HL-60 (cell line): ENCODE measurements around the gene TMEM151A.

Source experiments
- DNase-seq, 2 experiments: peaks; one replicate each; pipeline ENCODE4 v3.0.0-alpha.2; 2010 to 2020; ENCODE audit warnings: low read depth in 1 of 2, low spot score in 1 of 2
- H3K27ac ChIP-seq: fragments of 250-450 bp; sonication (Bioruptor Pico); replicated peaks from 2 replicates; pipeline ENCODE4 v1.5.1; 2020; ENCODE audit warnings: mild to moderate bottlenecking, moderate library complexity
- H3K27me3 ChIP-seq: fragments of 250-450 bp; sonication (Bioruptor Pico); 2 replicates; pipeline ENCODE4 v1.5.1; 2021; ENCODE audit warnings: mild to moderate bottlenecking, moderate library complexity; ENCODE audit not compliant: insufficient read depth, poor library complexity, severe bottlenecking
- H3K4me3 ChIP-seq: replicated peaks from 2 replicates; pipeline ENCODE4 v1.5.1; 2011; ENCODE audit warnings: mild to moderate bottlenecking, control low read depth, low read length; ENCODE audit not compliant: insufficient read depth
- GABPA ChIP-seq: IDR thresholded peaks from 2 replicates; pipeline ENCODE4 v1.6.1; 2012; ENCODE audit warnings: low read depth
- POLR2AphosphoS5 ChIP-seq: IDR thresholded peaks from 2 replicates; pipeline ENCODE4 v1.6.1; 2012; ENCODE audit warnings: low read depth
- SPI1 ChIP-seq: IDR thresholded peaks from 2 replicates; pipeline ENCODE4 v1.6.1; 2012; ENCODE audit warnings: low read depth, mild to moderate bottlenecking, borderline replicate concordance
- TF ChIP-seq, protein P1 (sequence below): IDR thresholded peaks from 2 replicates; pipeline ENCODE4 v1.6.1; 2012; ENCODE audit warnings: low read depth; ENCODE audit not compliant: insufficient replicate concordance
- TF ChIP-seq, protein P2 (sequence below): IDR thresholded peaks from one replicate; pipeline ENCODE4 v1.5.1; 2011; ENCODE audit warnings: low read length, control low read depth, inconsistent platforms; ENCODE audit not compliant: insufficient read depth

The TMEM151A gene

DNA sequence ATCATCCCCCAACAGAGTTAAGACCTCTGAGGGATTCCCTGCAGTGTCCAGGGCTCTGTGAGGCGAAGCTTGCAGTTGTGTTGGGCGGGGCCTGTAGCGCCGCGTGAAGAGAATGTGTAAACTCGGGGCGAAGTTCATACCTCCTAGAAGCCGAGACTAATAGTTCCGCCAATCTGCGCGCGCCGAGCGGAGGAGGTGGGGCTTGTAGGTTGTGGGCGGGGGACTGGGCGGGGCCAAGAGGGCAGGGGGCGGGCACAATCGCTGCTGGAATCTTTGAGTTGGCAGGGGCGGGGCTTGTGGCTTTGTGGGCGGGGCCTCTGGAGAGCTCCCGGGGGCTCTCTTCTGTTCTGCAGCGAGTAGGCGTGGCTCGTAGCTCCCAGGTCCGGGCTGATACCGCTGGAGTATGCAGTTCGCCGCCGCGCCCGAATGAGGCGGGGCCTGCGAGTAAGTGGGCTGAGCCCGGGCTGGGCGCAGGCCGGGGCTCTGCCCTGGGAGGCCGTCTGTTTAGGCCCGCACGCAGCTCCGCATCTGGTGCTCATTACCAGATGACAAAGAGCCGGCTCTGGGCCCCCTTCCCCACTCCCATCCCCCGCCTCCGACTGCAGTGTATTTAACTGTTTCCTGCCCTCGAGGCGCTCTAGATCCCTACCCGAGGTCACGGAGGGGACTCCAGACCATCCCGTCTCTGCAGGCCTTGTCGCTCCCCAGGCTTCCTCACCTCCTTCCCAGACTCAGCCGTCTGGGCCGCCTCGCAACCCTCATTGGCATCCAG is 21.0 kb downstream of the TMEM151A start:
- Histone ChIP-seq H3K27me3 (no peaks in the 10 kb centered on the region), H3K27ac (peak overlapping the region; percentile 46), H3K4me3 (peak overlapping the region; percentile 40)
- TF ChIP-seq, protein P1, sequence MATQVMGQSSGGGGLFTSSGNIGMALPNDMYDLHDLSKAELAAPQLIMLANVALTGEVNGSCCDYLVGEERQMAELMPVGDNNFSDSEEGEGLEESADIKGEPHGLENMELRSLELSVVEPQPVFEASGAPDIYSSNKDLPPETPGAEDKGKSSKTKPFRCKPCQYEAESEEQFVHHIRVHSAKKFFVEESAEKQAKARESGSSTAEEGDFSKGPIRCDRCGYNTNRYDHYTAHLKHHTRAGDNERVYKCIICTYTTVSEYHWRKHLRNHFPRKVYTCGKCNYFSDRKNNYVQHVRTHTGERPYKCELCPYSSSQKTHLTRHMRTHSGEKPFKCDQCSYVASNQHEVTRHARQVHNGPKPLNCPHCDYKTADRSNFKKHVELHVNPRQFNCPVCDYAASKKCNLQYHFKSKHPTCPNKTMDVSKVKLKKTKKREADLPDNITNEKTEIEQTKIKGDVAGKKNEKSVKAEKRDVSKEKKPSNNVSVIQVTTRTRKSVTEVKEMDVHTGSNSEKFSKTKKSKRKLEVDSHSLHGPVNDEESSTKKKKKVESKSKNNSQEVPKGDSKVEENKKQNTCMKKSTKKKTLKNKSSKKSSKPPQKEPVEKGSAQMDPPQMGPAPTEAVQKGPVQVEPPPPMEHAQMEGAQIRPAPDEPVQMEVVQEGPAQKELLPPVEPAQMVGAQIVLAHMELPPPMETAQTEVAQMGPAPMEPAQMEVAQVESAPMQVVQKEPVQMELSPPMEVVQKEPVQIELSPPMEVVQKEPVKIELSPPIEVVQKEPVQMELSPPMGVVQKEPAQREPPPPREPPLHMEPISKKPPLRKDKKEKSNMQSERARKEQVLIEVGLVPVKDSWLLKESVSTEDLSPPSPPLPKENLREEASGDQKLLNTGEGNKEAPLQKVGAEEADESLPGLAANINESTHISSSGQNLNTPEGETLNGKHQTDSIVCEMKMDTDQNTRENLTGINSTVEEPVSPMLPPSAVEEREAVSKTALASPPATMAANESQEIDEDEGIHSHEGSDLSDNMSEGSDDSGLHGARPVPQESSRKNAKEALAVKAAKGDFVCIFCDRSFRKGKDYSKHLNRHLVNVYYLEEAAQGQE = no peak
- TF ChIP-seq, protein P2, sequence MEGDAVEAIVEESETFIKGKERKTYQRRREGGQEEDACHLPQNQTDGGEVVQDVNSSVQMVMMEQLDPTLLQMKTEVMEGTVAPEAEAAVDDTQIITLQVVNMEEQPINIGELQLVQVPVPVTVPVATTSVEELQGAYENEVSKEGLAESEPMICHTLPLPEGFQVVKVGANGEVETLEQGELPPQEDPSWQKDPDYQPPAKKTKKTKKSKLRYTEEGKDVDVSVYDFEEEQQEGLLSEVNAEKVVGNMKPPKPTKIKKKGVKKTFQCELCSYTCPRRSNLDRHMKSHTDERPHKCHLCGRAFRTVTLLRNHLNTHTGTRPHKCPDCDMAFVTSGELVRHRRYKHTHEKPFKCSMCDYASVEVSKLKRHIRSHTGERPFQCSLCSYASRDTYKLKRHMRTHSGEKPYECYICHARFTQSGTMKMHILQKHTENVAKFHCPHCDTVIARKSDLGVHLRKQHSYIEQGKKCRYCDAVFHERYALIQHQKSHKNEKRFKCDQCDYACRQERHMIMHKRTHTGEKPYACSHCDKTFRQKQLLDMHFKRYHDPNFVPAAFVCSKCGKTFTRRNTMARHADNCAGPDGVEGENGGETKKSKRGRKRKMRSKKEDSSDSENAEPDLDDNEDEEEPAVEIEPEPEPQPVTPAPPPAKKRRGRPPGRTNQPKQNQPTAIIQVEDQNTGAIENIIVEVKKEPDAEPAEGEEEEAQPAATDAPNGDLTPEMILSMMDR = no peak
- TF ChIP-seq GABPA (no peak), SPI1 (no peak), POLR2AphosphoS5 (no peak)
- DNase-seq = peak; percentile 95 to 98

DNA sequence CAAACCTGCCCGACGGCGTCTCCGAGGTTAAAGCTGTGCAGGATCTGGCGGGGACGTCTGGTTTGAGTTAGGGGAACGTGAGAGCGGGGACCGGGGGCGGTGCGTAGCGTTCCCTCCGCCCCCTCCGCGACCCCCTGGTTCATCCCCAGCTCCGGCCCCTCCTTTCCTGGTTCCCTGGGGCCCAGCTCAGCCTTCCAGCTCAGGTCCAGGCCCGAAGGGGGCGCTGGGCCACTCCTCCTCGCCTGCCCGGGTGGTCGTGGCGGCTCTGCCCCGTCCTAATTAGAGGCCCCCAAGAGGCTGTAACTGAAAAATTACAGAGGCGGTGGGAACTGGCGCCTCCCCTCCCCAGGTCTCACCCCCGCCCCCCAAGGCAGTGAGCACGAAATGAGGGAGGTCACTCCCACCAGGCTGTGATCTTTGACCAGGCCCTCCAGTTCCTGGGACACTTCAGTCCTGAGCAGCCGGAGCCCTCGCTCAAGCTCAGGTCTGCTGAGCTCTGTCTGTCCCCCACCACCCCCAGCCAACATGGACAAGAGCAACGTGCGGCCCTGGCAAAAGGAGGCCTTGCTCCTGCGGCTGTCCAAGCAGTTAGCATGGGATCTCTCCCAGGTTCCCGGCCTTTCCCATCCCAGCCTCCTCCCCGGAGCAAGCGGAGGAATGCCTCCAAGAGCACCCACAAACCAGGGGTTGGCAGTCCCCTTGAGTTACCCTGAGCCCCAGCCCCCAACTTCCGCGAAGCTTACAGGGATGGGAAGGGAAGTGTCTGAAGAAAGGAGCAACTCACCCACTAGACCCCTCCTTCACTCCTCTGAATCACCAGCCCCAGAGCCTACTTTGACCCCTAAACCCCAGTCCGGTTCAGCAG is 21.9 kb downstream of the TMEM151A start:
- DNase-seq = no peak
- H3K27me3 ChIP-seq = no peaks in the 10 kb centered on the region
- TF ChIP-seq GABPA (no peak), SPI1 (no peak), POLR2AphosphoS5 (no peak)
- TF ChIP-seq, protein P2 = no peak
- TF ChIP-seq, protein P1 = no peak
- peak overlapping the region; percentile 22; the same call in 1 of the 2 replicates for H3K27ac ChIP-seq
- H3K4me3 ChIP-seq = no peak overlapping the region; the same call in 1 of the 2 replicates

DNA sequence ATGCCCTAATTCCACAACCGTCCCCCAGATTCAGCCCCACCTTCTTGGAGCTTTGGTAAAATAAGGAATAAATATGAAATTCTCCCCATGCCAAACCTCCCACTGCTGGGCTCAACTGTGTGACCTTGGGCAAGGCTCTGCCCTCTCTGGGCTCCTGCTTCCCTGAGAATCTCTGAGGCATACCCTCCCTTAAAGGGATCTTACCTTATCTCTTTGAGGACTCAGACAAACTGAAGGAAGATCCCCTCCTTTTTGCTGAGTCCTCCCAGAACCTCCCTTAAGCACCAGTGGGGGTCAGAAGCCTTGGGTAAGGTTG is 22.4 kb downstream of the TMEM151A start:
- Histone ChIP-seq H3K27me3 (no peaks in the 10 kb centered on the region), H3K4me3 (no peak overlapping the region), H3K27ac (no peak overlapping the region)
- no peak for DNase-seq
- TF ChIP-seq, protein P2 = no peak
